NOMO-1 treated with dmso at 0.1 percent for 144 hours (cell line): ENCODE results near the gene GPC3.

Experiments used
- DNase-seq: peaks from one replicate; lab custom pipeline; 2025; ENCODE audit not compliant: unreplicated experiment; lab: John Stamatoyannopoulos, UW

Gene GPC3

GRCh38 chrX:133933316-133933715 lies 52.1 kb downstream of the GPC3 start:
- DNase-seq, result no peak

DNA sequence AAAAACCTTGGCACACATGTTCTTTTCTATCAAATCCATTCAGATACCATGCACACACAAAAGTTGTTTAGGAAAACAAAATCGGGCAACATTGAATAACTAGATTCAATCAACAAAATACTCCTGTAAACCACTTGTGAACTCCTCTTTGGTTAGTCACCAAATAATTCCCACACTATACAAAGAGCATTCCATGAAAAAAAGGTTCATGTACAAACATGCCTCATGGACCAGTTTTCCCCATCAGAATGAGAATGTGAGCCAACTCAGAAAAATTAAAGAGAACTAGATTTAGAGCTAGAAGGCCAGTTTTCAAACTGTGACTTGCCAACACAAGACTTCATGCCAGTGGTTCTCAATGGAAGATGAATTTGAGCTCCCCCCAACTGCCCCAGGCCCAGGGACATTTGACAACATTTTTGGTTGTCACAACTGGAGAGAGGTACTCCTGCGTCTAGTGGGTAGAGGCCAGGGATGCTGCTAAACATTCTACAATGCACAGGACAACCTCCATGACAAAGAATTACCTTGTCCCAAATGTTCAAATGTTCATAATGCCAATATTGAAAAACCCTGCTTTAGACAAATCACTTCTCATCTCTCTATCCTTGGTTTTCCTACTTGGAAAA lies 55.4 kb downstream of the GPC3 start:
- no peak for DNase-seq

GRCh38 chrX:133928365-133928764 lies 57.0 kb downstream of the GPC3 start:
- DNase-seq, result no peak

DNA sequence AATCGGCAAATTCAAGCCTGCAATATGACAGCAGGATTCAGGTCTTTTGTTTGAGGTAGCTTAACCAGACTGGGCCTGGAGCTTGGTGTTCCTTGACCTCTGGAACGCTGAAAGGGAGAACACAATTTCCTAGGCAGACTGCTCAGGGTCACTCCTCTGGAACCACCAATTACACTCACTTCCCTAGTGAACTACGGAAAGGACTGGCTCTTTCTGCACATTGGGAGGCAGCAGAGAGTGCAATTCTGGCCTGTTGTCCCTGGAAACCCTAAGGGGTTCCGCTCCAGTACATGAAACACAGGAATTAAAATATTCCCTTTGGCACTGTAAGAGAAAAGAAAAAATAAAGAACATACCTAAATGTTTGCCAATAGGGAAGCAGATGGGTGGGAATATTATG lies 58.6 kb downstream of the GPC3 start:
- DNase-seq, result no peak

DNA sequence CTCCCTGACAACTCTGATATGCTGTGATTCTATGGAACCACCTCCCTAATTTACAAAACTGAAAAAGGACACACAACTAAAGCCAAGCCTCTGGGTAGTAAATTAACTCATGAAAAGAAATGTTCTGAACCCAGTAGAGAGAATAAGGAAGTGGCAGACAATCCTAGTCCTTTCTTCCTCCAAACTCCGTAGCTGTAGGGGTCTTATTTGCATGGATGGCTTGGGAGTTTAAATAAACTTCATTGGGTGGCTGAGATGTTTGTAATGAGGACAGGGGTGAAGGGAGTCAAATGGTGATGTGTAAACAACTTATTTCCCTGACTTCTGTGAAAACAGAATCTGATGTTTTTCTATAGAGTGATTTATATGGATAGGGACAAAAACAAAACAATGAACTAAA lies 59.3 kb downstream of the GPC3 start:
- no peak for DNase-seq

DNA sequence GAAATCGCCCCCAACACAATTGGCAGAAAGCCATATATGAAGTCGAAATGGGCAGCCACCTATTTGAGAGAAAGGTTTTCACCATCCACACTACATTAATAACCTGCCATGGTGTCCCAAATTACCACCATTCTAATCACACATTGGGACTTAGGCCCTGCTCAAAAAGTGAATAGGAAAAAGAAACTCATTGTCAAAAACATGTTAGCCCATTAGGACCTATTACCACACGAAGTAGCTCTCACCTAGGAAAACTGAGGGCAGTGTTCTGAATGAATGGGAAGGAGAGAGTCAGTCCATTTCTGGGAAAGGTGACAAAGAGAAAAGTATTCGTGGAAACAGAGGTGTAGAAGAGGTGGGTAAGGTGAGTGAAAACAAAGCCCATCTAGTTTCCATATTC lies 60.8 kb downstream of the GPC3 start:
- no peak for DNase-seq

DNA sequence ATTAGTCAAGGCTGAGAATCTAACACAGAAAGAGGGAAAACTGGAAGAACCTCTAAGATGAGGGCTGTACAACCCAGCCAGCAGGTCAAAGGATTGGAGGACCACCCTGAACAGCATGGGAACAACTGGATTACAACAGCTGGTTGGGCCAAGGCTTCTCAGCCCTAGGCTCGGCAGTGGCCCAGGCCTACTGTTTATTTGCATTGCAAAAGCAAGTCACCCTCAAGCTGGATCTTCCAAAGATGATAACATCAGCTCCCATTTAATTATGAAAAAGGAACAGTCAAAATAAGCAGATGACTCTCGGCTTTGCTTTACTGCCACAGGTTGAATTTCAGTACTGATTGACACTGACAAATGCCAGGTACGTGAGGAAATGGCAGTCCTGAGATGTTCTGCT lies 61.8 kb downstream of the GPC3 start:
- no peak for DNase-seq

DNA sequence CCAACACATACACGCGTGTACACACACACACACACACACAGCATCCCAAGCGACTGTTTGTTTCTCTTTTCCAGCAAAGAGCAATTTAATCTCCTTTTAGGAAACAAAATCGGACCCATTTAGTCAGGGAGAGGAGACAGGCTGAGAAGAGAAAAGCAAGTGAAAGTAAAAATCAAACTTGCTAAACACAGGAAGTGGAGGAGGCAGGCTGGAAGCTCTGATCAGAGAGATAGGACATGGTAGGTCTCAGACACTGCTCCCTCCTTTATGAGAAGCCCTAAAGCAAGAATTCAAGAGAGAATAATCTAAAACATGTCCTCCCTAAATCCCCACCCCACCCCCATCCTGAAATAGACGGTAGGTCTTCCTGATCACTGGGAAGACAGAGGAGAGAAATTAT lies 62.3 kb downstream of the GPC3 start:
- no peak for DNase-seq

- no peak for DNase-seq
Observed at GRCh38 chrX:133922390-133922771, 63.0 kb downstream of the GPC3 start.

GRCh38 chrX:133921764-133922389 lies 63.5 kb downstream of the GPC3 start:
- peak; percentile 3 for DNase-seq

GRCh38 chrX:133921086-133921485 lies 64.3 kb downstream of the GPC3 start:
- DNase-seq, result no peak

DNA sequence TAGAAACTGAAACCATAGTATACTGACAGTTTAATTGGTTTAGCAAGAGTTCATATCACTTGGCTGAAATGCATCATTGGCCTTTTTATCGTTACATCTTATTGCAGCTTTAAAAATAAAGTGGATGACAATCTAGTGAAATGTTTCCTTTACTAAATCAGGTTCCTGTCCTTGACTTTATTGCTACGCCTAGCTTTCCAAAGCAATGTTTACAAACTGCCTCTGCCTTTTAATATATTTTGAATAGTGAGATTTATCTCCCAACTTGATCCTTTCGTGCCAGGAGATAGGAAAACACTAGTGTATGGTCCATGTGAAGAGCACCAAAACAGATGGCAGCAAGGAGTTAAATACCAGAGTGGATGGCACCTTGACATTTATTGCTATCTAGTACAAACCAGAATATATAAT lies 67.0 kb downstream of the GPC3 start:
- DNase-seq, result no peak

DNA sequence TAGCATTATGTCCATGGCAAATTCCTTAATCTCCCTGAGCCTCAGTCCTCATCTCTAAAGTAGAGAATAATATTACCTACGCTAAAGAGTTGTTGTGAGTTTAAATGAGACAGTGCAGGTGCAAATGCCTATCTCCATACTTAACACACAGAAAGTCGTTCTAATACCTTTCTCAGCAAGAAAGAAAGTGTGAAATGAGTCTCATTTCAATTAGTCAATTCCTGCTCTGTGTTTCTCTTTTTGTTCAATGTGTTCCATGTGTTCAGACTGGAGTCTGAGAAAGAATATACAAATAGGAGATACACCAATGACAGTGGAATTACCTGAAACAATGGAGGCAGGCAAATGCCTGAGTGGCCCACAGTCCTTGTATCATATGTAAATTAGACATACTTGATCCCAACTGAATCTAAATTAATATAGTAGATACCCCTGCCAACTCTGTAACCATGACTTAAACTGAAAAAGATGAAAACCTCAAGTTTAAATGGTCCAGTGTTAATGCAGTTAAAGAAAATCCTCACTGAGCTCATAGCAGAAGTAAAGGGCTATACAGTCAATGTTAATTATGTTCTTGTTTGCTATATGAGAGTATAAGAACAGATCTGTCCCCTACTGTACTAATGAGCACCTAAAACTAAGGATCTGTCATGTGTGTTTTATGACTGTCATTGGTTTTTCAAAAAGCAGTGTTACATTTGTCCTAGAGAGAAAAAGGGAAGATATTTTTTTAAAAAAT lies 68.2 kb downstream of the GPC3 start:
- DNase-seq, result no peak

DNA sequence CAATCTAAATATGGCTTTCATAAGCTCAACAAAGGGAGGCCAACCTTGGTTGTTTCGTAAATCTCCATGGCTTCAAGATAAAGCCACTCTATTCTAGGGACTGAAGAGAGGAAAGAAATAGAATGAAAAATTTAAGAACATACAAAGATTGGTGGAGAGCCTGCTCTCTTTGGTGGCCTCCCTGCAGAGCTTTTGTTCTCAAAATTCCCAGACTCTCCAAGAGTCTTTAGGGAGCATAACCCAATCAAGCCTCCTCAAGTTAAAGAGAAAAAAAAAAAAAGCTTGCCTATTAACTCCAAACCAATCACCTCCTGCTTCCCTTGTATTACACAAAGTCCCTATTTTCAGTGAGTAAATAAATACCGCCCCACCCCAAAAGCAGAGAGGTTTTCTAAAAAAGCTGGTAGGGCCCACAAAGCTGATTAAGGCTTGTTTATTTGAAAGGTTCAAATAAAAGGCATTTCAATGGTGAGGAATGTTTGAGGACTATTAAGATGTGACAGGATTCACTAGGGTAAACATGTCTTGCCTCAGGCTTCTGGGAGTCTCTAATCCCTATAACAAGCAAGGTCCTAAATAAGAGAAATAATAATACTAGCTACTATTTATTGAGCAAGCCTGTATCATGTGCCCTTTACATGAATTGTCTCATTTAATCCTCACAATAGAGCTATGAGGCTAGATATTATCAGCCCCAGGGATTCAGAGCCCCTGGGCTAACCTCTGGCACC lies 71.6 kb downstream of the GPC3 start:
- DNase-seq, result no peak

DNA sequence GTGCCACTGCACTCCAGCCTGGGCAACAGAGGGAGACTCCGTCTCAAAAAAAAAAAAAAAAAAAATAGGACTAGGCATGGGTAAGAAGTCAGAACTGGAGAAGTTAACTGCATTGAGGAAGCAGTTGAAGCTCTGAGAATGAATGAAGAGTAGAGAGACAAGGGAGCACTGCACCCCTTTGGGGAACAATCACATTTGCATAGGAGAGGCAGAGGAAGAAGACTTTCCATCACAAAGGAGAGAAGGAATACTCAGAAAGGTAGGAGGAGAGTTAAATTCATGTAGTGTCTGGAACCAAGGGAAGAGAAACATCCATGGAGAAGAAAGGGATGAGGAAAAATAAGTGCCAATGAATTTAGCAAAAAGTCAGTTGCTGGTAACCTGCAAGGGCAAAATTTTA lies 72.4 kb downstream of the GPC3 start:
- DNase-seq, result no peak

DNA sequence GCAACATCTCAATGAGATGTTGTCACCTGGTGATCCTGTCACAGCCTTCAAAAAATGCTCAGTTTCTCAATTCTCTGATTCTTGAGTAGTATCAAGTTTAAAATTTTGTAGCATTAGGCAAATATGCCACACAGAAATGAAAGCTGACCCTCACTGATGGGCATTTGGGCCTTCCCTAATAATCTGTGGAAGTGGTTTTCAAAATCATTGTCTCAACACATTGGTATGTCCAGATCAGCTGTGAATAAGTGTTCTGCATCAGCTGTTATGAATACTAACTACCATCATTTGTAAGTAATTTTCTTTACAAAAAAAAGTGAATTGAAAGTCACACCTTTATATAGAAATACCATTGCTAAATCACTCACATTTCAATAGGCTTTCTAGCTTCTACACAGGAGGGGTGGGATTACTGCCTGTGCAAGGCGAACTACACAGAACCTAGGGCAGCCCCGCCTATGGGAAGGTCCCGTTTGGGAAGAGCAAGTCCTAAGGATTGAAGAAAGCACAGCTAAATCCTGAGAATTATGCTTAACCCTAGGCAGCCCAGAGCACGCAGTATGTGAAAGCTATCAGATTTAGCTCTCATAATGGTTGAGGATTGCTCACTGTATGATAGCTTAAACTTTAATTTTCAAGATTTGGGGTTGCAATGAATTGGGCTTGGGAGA lies 73.4 kb downstream of the GPC3 start:
- DNase-seq, result no peak

DNA sequence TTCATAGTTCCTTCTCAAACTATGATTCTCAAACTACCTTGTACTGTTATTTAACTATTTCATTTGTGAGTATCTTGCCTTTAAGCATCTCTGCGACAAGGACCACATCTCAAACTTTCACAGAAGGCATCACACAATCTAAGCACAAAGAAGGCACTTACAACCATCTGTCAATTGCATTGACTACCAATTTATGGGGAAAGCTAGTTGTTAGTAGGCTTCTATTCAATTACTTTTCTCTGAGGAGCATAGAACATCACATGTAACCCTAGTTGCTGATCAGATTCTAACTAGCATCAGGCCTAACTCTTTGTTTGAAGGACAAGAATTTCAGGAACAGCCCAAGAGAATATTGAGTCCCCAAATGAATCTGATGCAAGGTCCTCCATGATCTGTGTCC lies 74.9 kb downstream of the GPC3 start:
- no peak for DNase-seq

GRCh38 chrX:133909888-133910287 lies 75.5 kb downstream of the GPC3 start:
- DNase-seq, result no peak

DNA sequence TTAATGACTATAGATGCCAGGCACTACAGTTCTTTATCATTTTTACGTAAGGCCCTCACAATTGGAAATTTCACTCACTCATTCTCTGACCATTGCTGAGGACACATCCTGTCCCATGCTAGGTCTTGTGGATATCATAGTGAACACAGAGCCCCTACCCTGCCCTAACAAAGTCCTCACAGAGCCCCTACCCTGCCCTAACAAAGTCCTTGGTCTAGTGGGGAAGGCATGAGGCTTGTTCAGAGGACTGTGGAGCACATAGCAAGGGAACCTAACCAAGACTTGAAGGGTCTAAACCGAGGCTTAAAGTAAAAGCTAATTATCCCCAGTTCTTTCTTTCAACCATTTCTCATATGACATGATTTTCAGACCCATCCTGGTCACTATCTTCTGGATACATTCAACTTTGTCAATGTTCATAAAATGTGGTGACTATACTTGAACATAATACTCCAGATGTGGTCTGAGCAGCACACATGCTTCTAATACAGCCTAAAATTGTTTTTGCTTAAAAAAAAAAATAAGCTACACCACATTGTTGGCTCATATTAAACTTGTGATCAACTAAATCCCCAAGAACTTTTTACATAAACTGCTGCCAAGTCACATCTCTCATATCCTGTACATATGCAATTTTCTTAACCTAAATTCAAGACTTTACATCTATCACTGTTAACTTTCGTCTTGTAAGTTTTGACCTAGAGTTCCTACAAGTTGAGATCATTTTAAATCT lies 77.0 kb downstream of the GPC3 start:
- no peak for DNase-seq

- DNase-seq, result no peak
Observed at GRCh38 chrX:133907606-133908005, 77.8 kb downstream of the GPC3 start.

GRCh38 chrX:133905305-133905704 lies 80.1 kb downstream of the GPC3 start:
- DNase-seq, result no peak
